Measurements from ENCODE around the gene ITFG2. TPM values are rescaled to one million over a fixed set of nuclear protein-coding genes. Genes with fewer than 3 reads are reported as not detected.
A peak's percentile ranks its signal among the peaks of the same experiment; 100 is the strongest.

Gene ITFG2
- polyA plus RNA-seq, 1 donor (not counting 4 experiments of a cell fraction or from before 2014, with no cell fraction given) = 13.0 TPM

- Histone ChIP-seq H2AFZ (ENCODE audit: control insufficient read depth, low read length) (peak overlapping the region; percentile 64), H3K9ac (ENCODE audit: control insufficient read depth, extremely low read depth, insufficient read depth, low read length) (peak overlapping the region; percentile 81), H4K20me1 (ENCODE audit: control insufficient read depth, extremely low read depth, insufficient read depth, low read length) (peaks cover 15% of the 10 kb centered on the region), H3K9me3 (ENCODE audit: control insufficient read depth, low read depth, low read length) (no peaks in the 10 kb centered on the region), H3K4me1 (ENCODE audit: control insufficient read depth, extremely low read depth, insufficient read depth, low read length) (peaks cover 30% of the 10 kb centered on the region), H3K79me2 (ENCODE audit: control insufficient read depth, insufficient read depth, low read length) (peaks cover 34% of the 10 kb centered on the region), H3K4me3 (ENCODE audit: control insufficient read depth in 2 of 3, extremely low read depth in 1 of 3, insufficient read depth in 2 of 3, low read depth in 1 of 3, low read length in 3 of 3) (peak overlapping the region; percentile 72 to 92 (median 88)), H3K9me1 (ENCODE audit: control insufficient read depth, extremely low read depth, insufficient read depth, low read length) (no peaks in the 10 kb centered on the region), H3K27me3 (ENCODE audit: control insufficient read depth, extremely low read depth, insufficient read depth, low read length) (peaks cover 7% of the 10 kb centered on the region), H3K36me3 (ENCODE audit: control insufficient read depth in 2 of 2, extremely low read depth in 1 of 2, insufficient read depth in 2 of 2, low read length in 2 of 2) (peaks cover 27 to 35% of the 10 kb centered on the region in 2 experiments), H3K4me2 (ENCODE audit: control insufficient read depth, extremely low read depth, insufficient read depth, low read depth, low read length) (peak overlapping the region; percentile 97), H3K27ac (ENCODE audit: control insufficient read depth, insufficient read depth, low read length) (peak overlapping the region; percentile 5)
- DNase-seq (ENCODE audit: low read depth, low spot score) (no peak), FAIRE-seq (no peak)
- peak in 1 of 3 experiments; percentile 3 for TF ChIP-seq CTCF (optimal IDR thresholded peaks at IDR 0.05 in 1 of 3, IDR thresholded peaks at IDR 0.05 in 1 of 3, conservative IDR thresholded peaks at IDR 0.05 in 1 of 3; ENCODE audit: extremely low read depth in 1 of 3, insufficient read depth in 2 of 3, low read length in 3 of 3)
- no peak for TF ChIP-seq EZH2 (IDR thresholded peaks at IDR 0.05; ENCODE audit: low read length)
- dilution Hi-C loops (cut with MboI; ENCODE audit: extremely low pct_ligation_motif_present, low sequenced_read_pairs) = no loop called here
These were observed 16.9 kb upstream of the ITFG2 start for GRCh38 chr12:2795291-2796186.

GRCh38 chr12:2796187-2796666, 16.2 kb upstream of the ITFG2 start:
- Histone ChIP-seq H3K27ac (ENCODE audit: control insufficient read depth, insufficient read depth, low read length) (peak overlapping the region; percentile 5), H3K4me1 (ENCODE audit: control insufficient read depth, extremely low read depth, insufficient read depth, low read length) (peaks cover 31% of the 10 kb centered on the region)
- no peak for DNase-seq (ENCODE audit: low read depth, low spot score)

More at GRCh38 chr12:2796187-2796666, 16.2 kb upstream of the ITFG2 start:
- peak overlapping the region; percentile 72 to 92 (median 88) for H3K4me3 ChIP-seq (ENCODE audit: control insufficient read depth in 2 of 3, extremely low read depth in 1 of 3, insufficient read depth in 2 of 3, low read depth in 1 of 3, low read length in 3 of 3)
- peaks cover 34% of the 10 kb centered on the region for H3K79me2 ChIP-seq (ENCODE audit: control insufficient read depth, insufficient read depth, low read length)
- H2AFZ ChIP-seq (ENCODE audit: control insufficient read depth, low read length) = peak overlapping the region; percentile 62
- peak; percentile 43 for FAIRE-seq
- H3K4me2 ChIP-seq (ENCODE audit: control insufficient read depth, extremely low read depth, insufficient read depth, low read depth, low read length) = peak overlapping the region; percentile 97
- H3K27me3 ChIP-seq (ENCODE audit: control insufficient read depth, extremely low read depth, insufficient read depth, low read length) = peaks cover 7% of the 10 kb centered on the region
- no peaks in the 10 kb centered on the region for H3K9me3 ChIP-seq (ENCODE audit: control insufficient read depth, low read depth, low read length)
- peak overlapping the region; percentile 81 for H3K9ac ChIP-seq (ENCODE audit: control insufficient read depth, extremely low read depth, insufficient read depth, low read length)
- peaks cover 33 to 41% of the 10 kb centered on the region in 2 experiments for H3K36me3 ChIP-seq (ENCODE audit: control insufficient read depth in 2 of 2, extremely low read depth in 1 of 2, insufficient read depth in 2 of 2, low read length in 2 of 2)
- TF ChIP-seq CTCF (optimal IDR thresholded peaks at IDR 0.05 in 1 of 3, IDR thresholded peaks at IDR 0.05 in 1 of 3, conservative IDR thresholded peaks at IDR 0.05 in 1 of 3; ENCODE audit: extremely low read depth in 1 of 3, insufficient read depth in 2 of 3, low read length in 3 of 3) = peak; percentile 20 to 37 (median 28)
- no peak for TF ChIP-seq EZH2 (IDR thresholded peaks at IDR 0.05; ENCODE audit: low read length)
- dilution Hi-C loops (cut with MboI; ENCODE audit: extremely low pct_ligation_motif_present, low sequenced_read_pairs) = no loop called here
- no peaks in the 10 kb centered on the region for H3K9me1 ChIP-seq (ENCODE audit: control insufficient read depth, extremely low read depth, insufficient read depth, low read length)
- H4K20me1 ChIP-seq (ENCODE audit: control insufficient read depth, extremely low read depth, insufficient read depth, low read length) = peaks cover 15% of the 10 kb centered on the region
